ENCODE results near the gene SLC18A3.

SLC18A3 gene

DNA sequence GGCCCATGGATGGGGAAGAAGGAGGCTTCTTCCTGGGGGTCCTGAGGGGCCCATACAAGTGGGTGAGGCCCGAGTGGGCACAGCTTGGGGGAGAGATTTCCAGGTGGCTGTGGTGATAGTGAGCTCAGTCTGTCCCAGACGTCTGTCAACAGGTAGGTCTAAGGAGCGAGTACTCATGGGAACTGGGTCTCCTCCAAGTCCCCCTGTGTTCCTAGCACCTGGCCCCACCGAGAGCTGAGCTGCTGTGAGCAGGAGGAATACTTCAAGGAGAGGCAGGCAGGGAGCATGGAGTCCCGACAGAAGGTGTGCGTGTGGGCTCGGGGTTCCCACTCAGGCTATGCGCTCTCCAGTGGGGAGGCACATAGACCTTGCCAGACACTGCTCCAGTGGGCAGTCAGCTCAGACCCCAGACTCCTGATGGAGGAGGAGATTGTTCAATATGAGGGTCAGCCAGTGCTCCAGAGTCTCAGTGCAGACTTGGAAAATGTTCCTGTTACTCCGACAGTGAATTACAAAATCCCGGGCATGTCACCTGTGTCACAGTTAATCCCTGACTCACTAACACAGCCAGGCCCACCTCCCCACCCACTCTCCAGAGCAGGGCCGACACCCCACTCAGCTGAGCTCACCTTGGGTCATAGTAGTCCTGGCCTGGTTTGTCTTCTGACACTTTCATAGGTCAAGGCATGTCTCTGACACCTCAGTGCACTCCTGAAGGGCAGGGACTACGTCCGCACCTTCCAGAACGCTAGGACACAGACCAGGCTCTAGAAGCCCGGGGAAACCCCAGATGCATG is 41.1 kb downstream of the SLC18A3 start:
- DNase-seq (ENCODE audit: low spot score), result no peak

DNA sequence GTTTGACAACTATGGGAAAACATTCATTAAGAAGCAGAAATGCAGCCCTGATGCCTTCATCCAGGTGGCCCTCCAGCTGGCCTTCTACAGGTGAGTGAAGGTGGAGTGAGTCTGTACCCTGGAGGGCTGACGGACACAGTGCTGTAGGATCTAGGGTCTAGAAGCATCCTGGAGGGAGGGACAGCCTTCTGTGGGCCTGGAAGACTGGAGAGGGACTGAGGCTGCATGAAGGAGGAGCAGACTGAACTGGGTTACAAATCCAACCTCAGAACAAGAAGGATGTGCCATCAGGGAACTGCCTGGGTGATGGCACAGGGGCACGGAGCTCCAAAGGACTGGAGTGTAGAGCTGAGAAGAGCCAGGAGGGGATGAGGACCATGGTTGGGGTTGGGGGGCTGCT is 41.8 kb downstream of the SLC18A3 start:
- no peak for DNase-seq (ENCODE audit: low spot score)

DNA sequence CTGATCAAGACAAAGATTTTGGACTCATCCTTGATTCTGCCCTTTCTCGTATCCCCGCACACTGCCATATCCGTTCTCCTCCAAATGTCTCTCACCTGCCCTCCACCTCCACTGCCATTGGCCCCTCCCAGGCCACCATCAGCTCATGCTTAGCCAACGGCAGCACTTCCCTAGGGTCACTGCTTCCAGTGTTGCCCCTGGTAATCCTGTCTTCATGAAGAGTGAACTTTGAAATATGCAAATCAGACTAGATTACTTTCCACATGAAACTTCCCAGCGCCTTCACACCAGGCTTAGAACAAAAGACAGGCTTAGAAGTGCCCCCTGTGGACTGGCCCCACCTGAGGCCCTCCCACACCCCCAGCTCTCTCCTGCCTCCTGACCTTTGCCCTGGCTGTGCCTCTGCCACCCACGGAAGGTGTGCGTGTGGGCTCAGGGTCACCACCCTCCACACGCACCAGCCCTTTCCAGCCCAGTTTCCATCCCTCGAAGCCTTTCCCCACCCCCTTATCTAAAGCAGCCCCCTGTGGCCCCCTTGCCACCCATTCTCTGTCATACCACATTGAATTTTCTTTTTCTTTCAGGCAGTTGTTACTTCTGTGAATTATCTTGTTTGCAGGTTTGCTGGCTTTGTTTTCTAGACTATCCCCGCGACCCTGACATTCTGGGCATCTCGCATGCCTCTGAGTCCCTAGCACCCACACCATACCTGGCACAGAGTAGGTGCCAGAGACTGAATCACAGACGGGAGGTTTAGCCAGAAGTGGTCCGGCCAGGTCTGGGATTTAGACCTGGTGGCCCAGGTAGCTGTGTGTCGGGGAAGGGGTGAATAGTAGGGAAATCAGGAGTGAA is 42.5 kb downstream of the SLC18A3 start:
- DNase-seq (ENCODE audit: low spot score), result no peak

DNA sequence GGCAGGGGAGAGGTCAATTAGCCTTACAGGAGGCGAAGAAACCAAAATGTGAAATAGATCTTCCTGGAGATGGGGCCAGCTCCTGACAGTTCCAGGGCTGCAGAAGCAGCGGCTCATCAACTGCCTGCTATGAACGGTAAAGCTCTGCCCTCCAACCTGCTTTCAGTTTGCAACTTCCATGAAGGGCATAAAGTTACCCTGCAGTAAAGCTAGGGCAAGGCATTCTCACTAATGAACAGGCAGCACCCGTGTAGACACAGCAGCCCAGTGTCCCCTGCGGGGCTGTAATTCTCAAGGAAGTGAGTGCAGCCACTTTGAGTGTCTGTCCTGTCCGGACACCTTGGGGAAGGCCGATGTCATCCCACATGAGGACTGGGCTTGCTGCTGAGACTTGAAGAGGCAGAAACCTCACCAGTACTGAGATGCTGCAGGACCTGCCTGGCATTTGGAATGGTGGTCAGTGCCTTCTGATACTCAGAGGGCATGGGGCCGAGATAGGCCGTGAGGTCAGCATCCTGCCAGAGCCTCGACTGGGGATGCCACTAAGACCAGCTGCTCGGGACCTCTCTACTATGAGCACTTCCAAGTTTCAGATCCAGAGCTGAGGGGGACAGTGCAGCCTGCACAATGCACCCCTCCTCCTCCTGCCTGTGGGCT is 43.3 kb downstream of the SLC18A3 start:
- DNase-seq (ENCODE audit: low spot score), result no peak

DNA sequence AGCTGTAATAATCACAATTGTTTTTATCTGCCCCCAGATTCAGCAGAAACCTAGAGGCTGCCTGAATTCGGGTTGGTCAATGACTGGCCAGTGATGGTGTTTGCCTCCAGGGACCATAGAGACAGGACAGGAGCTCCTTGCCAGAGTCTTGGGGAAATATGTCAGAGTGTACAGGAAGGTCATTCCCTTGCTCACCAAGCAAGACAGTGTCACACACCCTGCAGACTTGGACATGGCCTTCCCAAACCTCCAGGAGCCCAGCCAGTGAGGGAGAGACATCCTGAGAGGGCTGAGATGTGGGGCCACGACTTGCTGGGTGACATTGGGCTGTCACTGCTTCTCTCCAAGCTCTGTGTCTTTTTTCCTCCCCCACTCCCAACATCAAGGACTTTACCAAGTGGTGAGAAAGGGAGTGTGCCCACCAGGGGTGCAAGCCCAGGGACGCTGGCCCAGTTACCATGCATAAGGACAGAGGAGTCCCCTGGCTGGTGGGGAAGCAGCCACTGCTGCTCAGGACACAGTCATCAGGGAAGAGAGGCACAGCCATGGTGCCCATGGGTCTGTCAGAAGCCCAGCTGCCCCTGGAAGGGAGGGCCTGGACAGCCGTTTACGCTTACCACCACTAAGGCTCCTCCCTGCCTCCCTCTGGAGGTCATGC is 44.1 kb downstream of the SLC18A3 start:
- DNase-seq (ENCODE audit: low spot score), result no peak

DNA sequence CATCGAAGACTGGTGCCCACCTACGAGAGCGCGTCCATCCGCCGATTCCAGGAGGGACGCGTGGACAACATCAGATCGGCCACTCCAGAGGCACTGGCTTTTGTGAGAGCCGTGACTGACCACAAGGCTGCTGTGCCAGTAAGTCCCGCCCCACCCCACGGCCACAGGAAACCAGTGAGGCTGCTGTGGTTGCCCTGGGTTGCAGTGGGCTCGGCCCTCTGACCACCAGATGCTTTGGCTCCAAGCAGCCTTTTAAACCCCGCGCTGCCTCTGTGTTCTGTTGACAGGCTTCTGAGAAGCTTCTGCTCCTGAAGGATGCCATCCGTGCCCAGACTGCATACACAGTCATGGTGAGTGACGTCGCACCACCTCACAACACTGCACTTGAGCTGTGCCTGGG is 45.0 kb downstream of the SLC18A3 start:
- no peak for DNase-seq (ENCODE audit: low spot score)

DNA sequence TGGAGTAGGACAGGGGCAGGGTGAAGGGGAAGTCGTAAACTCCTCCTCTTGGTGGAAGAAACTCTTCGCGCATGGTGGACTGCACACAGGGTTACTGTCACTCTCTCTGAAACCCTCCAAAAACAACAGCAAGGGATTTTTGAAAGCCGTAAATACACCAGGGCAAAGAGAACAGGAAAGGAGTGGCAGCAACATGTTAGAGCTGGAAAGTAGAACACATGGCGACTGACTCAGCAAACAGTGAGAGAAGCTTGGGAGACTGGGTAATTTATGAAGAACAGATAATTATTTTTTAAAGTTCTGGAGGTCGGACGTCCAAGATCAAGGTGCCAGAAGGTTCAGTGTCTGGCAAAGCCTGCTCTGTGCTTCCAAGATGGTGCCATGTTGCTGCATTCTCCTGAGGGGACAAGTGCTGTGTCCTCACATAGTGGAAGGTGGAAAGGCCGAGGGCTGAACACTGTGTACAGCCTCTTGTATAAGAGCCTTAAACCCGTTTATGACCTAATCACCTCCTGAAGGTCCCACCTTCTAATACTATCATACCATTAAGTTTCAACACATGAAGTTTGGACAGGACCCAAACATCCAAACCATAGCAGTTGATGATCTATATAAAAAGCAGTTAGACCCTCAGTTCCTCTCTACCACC is 46.9 kb downstream of the SLC18A3 start:
- no peak for DNase-seq (ENCODE audit: low spot score)

DNA sequence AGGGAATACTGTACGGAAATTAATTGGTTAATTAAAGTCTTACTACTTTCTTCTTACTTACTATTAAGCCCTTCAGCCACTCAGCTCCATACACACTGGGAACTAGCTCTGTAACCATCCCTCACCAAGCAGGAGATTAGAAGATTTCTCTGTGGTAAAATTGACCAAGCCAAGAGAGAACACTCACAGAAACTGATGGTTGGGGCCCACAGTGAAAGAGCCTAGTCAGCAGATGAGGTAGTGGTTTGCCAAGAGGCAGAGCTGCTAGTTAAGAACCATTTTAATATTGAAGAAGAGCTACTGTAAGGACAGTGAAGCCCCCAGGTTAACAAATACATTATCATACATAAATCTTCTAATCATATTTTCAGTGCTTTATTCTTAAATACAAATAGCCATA is 47.5 kb downstream of the SLC18A3 start:
- DNase-seq (ENCODE audit: low spot score), result no peak

DNA sequence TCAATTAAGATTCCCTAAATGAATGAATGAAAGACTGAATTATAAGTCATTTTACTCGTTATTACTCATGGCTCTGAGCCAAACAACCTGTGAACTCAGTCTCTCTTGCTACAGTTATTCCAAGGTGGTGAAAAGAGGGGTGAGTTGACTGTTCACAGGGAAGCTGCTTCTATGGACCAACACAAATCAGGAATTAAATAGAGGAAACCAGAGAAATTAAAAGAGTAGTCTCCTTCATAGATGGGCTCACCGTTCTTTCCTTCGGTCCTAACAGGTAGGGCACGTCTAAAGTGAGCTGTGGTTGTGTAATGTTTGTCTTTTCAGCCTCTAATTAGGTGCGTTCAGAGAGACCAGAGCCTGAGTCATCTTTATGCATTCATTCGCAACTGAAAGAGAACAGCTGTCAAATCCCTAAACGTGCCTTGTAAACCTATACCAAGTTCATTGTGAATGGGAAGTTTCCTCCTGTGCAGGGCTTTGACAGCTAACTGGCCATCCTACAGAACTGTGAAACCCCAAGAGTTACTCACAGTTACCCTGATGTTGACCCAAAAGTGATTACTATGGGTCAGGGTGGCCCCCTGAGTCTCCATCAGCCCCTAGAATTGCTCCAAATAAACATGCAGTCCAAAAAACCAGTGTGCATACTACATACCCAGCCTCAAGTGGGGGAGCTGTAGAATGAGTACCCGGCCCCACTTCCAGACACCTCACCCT is 51.2 kb downstream of the SLC18A3 start:
- DNase-seq (ENCODE audit: low spot score), result no peak
